ENCODE measurements around the gene S100P.

S100P gene

DNA sequence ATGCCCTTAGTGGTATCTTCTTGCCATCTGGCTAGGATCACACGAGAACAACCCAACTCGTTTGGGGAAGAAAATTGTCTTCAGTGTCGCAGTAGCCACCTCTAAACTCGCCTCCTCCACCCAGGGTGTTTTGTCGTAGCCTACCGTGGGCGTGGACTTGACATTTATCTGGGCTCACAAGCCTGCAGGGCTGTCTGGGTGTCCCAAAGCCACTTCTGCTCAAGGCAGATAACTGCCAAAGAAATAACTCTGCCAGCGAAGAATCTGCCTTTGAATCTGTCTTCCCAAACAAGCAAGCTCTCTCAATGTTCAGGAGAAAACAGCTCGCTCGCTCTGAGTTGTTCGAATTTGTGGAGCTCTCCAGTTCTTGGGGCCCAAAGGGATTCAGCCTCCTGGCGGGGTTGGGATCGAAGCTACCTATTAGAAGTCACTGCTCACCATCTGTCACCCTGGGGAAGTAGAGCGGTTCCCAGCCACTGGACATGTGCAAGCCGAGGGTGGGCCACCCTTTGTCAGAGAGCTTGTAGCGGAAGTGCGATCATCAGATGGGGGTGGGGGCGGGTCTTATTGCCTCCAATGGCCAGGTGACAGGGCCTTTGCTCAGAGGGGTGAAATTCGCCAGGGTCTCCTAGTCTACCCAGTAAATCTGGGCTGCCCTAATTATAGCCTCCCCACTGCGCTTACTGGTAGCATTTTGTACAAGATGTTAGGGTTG, 37.1 kb downstream of the S100P start:
- Histone ChIP-seq H3K9me3 (replicated peaks; ENCODE audit: low read length) (no peaks in the 10 kb centered on the region), H3K4me2 (ENCODE audit: low read length) (no peak overlapping the region), H3K9ac (ENCODE audit: low read depth, low read length) (no peak overlapping the region), H3K4me1 (ENCODE audit: control insufficient read depth, insufficient read depth, low read length) (peaks cover 12% of the 10 kb centered on the region), H3K4me3 (ENCODE audit: low read length) (no peak overlapping the region), H3K36me3 (ENCODE audit: insufficient read depth, low read length) (no peaks in the 10 kb centered on the region), H3K27me3 (ENCODE audit: control insufficient read depth, insufficient read depth, low read length) (no peaks in the 10 kb centered on the region)

DNA sequence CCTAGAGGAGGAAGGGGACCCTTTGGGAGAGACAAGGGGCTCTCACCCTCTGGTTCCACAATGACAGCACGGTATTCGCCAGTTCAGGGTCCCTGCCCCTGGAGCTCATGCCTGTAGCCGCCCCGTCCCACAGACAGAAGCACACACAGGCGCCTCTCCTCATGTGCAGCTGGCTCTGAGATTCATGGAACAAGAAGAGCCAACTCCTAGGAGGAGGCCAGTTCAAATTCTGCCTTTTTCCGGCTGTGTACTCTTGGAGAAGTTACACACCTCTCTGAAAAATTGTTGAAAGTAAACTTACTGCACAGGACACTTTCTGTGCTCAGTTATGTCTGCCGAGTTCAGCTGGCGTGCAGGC, 37.6 kb downstream of the S100P start:
- no peak overlapping the region for H3K4me3 ChIP-seq (ENCODE audit: low read length)
- peaks cover 12% of the 10 kb centered on the region for H3K4me1 ChIP-seq (ENCODE audit: control insufficient read depth, insufficient read depth, low read length)
- no peaks in the 10 kb centered on the region for H3K9me3 ChIP-seq (replicated peaks; ENCODE audit: low read length)
- H3K27me3 ChIP-seq (ENCODE audit: control insufficient read depth, insufficient read depth, low read length) = no peaks in the 10 kb centered on the region
- H3K36me3 ChIP-seq (ENCODE audit: insufficient read depth, low read length) = no peaks in the 10 kb centered on the region
- H3K9ac ChIP-seq (ENCODE audit: low read depth, low read length) = no peak overlapping the region
- H3K4me2 ChIP-seq (ENCODE audit: low read length) = no peak overlapping the region

GRCh38 chr4:6731780-6732179, 38.1 kb downstream of the S100P start:
- Histone ChIP-seq H3K4me3 (ENCODE audit: low read length) (no peak overlapping the region), H3K36me3 (ENCODE audit: insufficient read depth, low read length) (no peaks in the 10 kb centered on the region), H3K9ac (ENCODE audit: low read depth, low read length) (no peak overlapping the region), H3K27me3 (ENCODE audit: control insufficient read depth, insufficient read depth, low read length) (no peaks in the 10 kb centered on the region), H3K4me2 (ENCODE audit: low read length) (no peak overlapping the region), H3K4me1 (ENCODE audit: control insufficient read depth, insufficient read depth, low read length) (peaks cover 12% of the 10 kb centered on the region), H3K9me3 (replicated peaks; ENCODE audit: low read length) (no peaks in the 10 kb centered on the region)

DNA sequence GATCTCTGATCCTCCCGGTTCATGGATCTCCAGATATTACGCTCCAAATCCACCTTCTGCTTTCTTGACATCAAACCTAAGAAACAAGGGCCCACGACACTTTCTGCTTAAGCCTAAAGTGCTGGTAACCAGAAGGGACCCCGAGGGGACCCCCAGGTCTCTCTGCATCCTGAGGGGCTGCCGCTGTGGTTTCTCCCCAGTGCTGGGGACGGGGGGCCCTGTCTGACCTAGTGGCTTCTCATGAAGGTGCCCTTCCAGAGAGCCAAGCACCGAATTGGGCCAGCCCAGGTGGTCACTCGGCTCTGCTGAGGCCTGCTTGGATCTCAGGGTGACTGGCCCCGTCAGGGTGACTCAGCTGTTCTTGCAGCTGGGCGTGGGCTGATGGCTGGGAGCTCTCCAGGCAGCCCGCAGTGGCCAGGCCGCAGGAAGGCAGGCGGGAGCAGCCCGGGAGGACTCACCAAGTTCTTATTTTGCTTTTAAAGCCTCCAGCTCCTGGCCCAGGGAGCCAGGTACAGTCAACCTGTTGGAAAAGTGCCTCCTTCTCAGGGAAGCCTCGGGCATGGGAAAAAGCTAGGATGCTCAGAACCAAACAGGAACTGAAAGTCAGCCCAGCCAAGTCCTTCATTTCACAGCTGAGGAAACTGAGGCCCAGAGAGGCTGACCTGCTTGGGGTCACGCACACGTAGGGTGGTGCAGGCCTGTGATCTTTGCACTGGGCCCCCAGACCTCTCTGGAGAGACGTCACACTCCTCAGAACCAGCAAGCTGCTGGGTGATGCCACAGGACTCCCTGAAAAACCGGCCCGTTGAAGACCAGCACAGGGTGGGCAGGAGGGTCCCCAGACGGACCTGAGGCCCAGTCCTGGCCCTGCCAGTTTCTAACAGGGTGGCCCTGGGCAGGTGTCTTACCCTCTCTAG, 39.0 kb downstream of the S100P start:
- Histone ChIP-seq H3K27me3 (ENCODE audit: control insufficient read depth, insufficient read depth, low read length) (no peaks in the 10 kb centered on the region), H3K4me3 (ENCODE audit: low read length) (no peak overlapping the region), H3K9me3 (replicated peaks; ENCODE audit: low read length) (no peaks in the 10 kb centered on the region), H3K36me3 (ENCODE audit: insufficient read depth, low read length) (no peaks in the 10 kb centered on the region), H3K9ac (ENCODE audit: low read depth, low read length) (peak overlapping the region; percentile 73), H3K4me2 (ENCODE audit: low read length) (peak overlapping the region; percentile 54), H3K4me1 (ENCODE audit: control insufficient read depth, insufficient read depth, low read length) (peaks cover 12% of the 10 kb centered on the region)

GRCh38 chr4:6733358-6734164, 39.9 kb downstream of the S100P start:
- no peak overlapping the region for H3K4me3 ChIP-seq (ENCODE audit: low read length)
- H3K9me3 ChIP-seq (replicated peaks; ENCODE audit: low read length) = no peaks in the 10 kb centered on the region
- H3K27me3 ChIP-seq (ENCODE audit: control insufficient read depth, insufficient read depth, low read length) = no peaks in the 10 kb centered on the region
- no peak overlapping the region for H3K9ac ChIP-seq (ENCODE audit: low read depth, low read length)
- H3K4me2 ChIP-seq (ENCODE audit: low read length) = no peak overlapping the region
- H3K4me1 ChIP-seq (ENCODE audit: control insufficient read depth, insufficient read depth, low read length) = peaks cover 12% of the 10 kb centered on the region
- H3K36me3 ChIP-seq (ENCODE audit: insufficient read depth, low read length) = no peaks in the 10 kb centered on the region

DNA sequence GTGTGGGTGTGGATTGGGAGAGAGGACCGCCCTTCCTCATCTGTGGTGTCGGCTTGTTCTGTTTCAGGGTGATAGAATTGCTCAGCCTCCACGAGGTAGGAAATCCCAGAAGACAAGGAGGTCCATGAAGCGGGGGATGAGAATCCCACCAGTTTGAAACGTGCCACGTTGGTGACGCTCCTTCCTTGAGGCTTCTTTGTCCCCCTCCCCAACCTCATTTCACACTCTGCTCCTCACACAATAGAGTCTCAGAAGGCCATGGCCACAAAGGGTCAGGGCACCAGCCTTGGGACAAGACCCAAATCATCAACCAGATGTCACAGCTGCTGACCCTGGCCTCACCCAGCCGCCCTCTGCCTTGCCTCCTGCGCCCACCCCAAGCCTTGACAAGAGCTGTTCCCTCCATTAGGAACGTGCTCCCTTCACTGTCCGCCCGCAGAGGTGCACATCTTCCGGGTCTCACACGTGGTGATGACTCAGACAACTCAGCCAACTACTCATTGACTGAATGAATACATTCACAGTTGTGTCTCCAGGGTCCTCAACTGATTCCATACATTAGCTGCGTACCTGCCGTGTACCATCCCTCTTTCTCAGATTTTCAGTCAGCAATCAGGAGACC, 40.6 kb downstream of the S100P start:
- Histone ChIP-seq H3K9me3 (replicated peaks; ENCODE audit: low read length) (no peaks in the 10 kb centered on the region), H3K9ac (ENCODE audit: low read depth, low read length) (no peak overlapping the region), H3K4me2 (ENCODE audit: low read length) (no peak overlapping the region), H3K4me1 (ENCODE audit: control insufficient read depth, insufficient read depth, low read length) (peaks cover 12% of the 10 kb centered on the region), H3K4me3 (ENCODE audit: low read length) (no peak overlapping the region), H3K27me3 (ENCODE audit: control insufficient read depth, insufficient read depth, low read length) (no peaks in the 10 kb centered on the region), H3K36me3 (ENCODE audit: insufficient read depth, low read length) (no peaks in the 10 kb centered on the region)

- no peaks in the 10 kb centered on the region for H3K9me3 ChIP-seq (replicated peaks; ENCODE audit: low read length)
- peaks cover 2% of the 10 kb centered on the region for H3K27me3 ChIP-seq (ENCODE audit: control insufficient read depth, insufficient read depth, low read length)
- H3K9ac ChIP-seq (ENCODE audit: low read depth, low read length) = no peak overlapping the region
- no peaks in the 10 kb centered on the region for H3K36me3 ChIP-seq (ENCODE audit: insufficient read depth, low read length)
- H3K4me2 ChIP-seq (ENCODE audit: low read length) = no peak overlapping the region
- H3K4me3 ChIP-seq (ENCODE audit: low read length) = no peak overlapping the region
- H3K4me1 ChIP-seq (ENCODE audit: control insufficient read depth, insufficient read depth, low read length) = no peaks in the 10 kb centered on the region
Observed at GRCh38 chr4:6739920-6740319, 46.2 kb downstream of the S100P start.

- Histone ChIP-seq H3K9ac (ENCODE audit: low read depth, low read length) (no peak overlapping the region), H3K36me3 (ENCODE audit: insufficient read depth, low read length) (no peaks in the 10 kb centered on the region), H3K4me2 (ENCODE audit: low read length) (no peak overlapping the region), H3K4me3 (ENCODE audit: low read length) (no peak overlapping the region), H3K4me1 (ENCODE audit: control insufficient read depth, insufficient read depth, low read length) (no peaks in the 10 kb centered on the region), H3K27me3 (ENCODE audit: control insufficient read depth, insufficient read depth, low read length) (peaks cover 2% of the 10 kb centered on the region), H3K9me3 (replicated peaks; ENCODE audit: low read length) (no peaks in the 10 kb centered on the region)
Observed at GRCh38 chr4:6740347-6740746, 46.7 kb downstream of the S100P start.

DNA sequence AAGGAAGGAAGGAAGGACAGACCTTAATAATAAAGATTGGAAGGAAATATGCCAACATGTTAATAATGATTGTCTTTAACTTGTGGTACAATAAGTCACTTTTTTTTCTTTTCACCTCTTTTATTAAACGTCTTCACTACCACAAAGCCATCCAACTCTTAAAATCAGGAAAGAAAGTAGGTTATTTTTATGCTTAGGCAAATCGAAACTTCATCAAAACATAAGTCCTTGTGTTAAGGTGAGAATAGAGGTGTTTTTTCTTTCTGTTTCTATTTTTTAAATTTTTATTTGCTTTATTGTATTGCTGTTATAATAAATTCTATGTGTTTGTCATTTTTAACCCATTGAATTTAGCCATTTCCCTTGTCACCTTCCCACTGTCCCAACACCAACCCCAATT, 48.8 kb downstream of the S100P start:
- no peaks in the 10 kb centered on the region for H3K36me3 ChIP-seq (ENCODE audit: insufficient read depth, low read length)
- H3K4me1 ChIP-seq (ENCODE audit: control insufficient read depth, insufficient read depth, low read length) = peaks cover 8% of the 10 kb centered on the region

GRCh38 chr4:6742989-6743388, 49.3 kb downstream of the S100P start:
- Histone ChIP-seq H3K4me3 (ENCODE audit: low read length) (no peak overlapping the region), H3K9ac (ENCODE audit: low read depth, low read length) (no peak overlapping the region), H3K36me3 (ENCODE audit: insufficient read depth, low read length) (no peaks in the 10 kb centered on the region), H3K4me2 (ENCODE audit: low read length) (no peak overlapping the region), H3K27me3 (ENCODE audit: control insufficient read depth, insufficient read depth, low read length) (peaks cover 2% of the 10 kb centered on the region), H3K4me1 (ENCODE audit: control insufficient read depth, insufficient read depth, low read length) (peaks cover 10% of the 10 kb centered on the region), H3K9me3 (replicated peaks; ENCODE audit: low read length) (no peaks in the 10 kb centered on the region)

More for the DNA sequence above, 48.8 kb downstream of the S100P start:
- Histone ChIP-seq H3K4me3 (ENCODE audit: low read length) (no peak overlapping the region), H3K9ac (ENCODE audit: low read depth, low read length) (no peak overlapping the region), H3K27me3 (ENCODE audit: control insufficient read depth, insufficient read depth, low read length) (peaks cover 2% of the 10 kb centered on the region), H3K4me2 (ENCODE audit: low read length) (no peak overlapping the region), H3K9me3 (replicated peaks; ENCODE audit: low read length) (no peaks in the 10 kb centered on the region)
